Esophagus squamous epithelium (tissue), 5 donors: ENCODE data around the gene TMEM38A. TPM values are rescaled to one million over a fixed set of nuclear protein-coding genes. Genes with fewer than 3 reads are reported as not detected.
"Not testable (repeated sequence)": the region's sequence is repeated elsewhere in the genome, so short reads cannot be mapped to it uniquely, and the experiment has no call there.

Experiments
- DNase-seq: peaks from one replicate; lab custom pipeline; 2025; lab: John Stamatoyannopoulos, UW
- H3K27ac ChIP-seq, 4 donors: fragments of 200-600 bp; sonication (generic); one replicate each; pipeline ENCODE4 v1.5.1; 2016 to 2019; ENCODE audit warnings: mild to moderate bottlenecking in 1 of 4
- H3K27me3 ChIP-seq, 4 donors: fragments of 200-600 bp; sonication (generic); 1 replicate in 3 of 4; 2 replicates in 1 of 4; pipeline versions ENCODE4 v1.5.1 to v1.6.0; 2017 to 2021; ENCODE audit warnings: antibody characterized with exemption in 1 of 4
- H3K36me3 ChIP-seq, 3 donors: fragments of 200-600 bp; sonication (generic); one replicate each; pipeline ENCODE4 v1.5.1; 2016 to 2019
- H3K4me1 ChIP-seq, 3 donors: fragments of 200-600 bp; sonication (generic); one replicate each; pipeline ENCODE4 v1.5.1; 2017 to 2019
- H3K4me3 ChIP-seq, 4 donors: fragments of 200-600 bp; sonication (generic); 1 replicate in 3 of 4; 2 replicates in 1 of 4; pipeline ENCODE4 v1.5.1; 2016 to 2019; ENCODE audit warnings: mild to moderate bottlenecking in 2 of 4, moderate library complexity in 1 of 4
- H3K9me3 ChIP-seq, 3 donors: fragments of 200-600 bp; sonication (generic); one replicate each; pipeline ENCODE4 v1.5.1; 2016 to 2019
- POLR2A ChIP-seq, 4 donors: fragments of 450-650 bp; IDR thresholded peaks; one replicate each; pipeline ENCODE4 v1.6.1; 2017; ENCODE audit warnings: antibody characterized with exemption in 4 of 4, mild to moderate bottlenecking in 4 of 4, moderate library complexity in 3 of 4
- WGBS, 2 donors: methylation state at CpG; one replicate each; pipeline ENCODE4 v1.1.5; 2018; 5-methylcytosine and 5-hydroxymethylcytosine counted together
- intact Hi-C: fragments of 100-400 bp; cut with DNase I; formaldehyde crosslinking; loops from one replicate; pipeline ENCODE4 v1.15.0; 2022
- total RNA-seq, 4 donors: library from RNA; depleted of rRNA; stranded (reverse); fragments of >200 nt; gene quantifications; one replicate each; pipeline ENCODE4 v1.1.0, GENCODE V29; 2016
- TF ChIP-seq, protein P1 (sequence below), 6 experiments: fragments of 450-650 bp in 4 of 6; fragments of 200-600 bp in 2 of 6; sonication (generic) in 2 of 6; IDR thresholded peaks; one replicate each; pipeline ENCODE4 v1.5.1; 2016 to 2019; ENCODE audit warnings: antibody characterized with exemption in 6 of 6, mild to moderate bottlenecking in 4 of 6, moderate library complexity in 4 of 6
- donor health status: DM: yes; HTN: yes; CAD: no.

Gene TMEM38A
- total RNA-seq, 4 donors from 2014 or later = 2.0 to 5.6 (median 2.7) TPM

DNA sequence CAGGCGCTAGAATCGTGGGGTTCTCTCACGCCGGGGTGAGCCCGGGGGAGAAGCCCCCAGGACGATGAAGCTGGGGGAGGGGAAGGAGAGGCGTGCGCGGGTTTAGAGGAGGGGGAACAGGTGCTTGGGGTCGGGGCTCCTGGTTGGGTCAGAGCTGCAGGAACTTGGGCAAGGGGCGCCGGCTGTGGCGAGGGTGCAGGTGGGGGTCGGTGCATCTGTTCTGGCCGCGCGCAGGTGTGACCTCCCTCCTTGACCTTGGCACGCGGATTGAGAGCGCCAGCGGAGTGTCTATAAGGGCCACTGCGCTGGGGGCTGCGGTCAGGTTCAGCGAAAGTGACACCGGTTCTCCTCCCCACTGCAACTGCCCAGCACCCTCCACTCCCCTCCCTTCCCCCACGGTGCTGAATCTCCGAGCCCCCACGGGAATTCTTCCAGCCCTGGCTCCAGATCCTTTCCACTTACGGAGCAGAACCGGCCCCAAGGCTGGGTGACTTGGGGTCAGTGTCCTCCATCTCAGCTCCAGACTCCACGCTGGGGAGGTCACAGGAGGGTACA is 618 bp downstream of the TMEM38A start:
- H3K36me3 ChIP-seq = peaks cover 4 to 23% (median 15%) of the 10 kb centered on the region in 3 donors
- intact Hi-C loops = no loop called here
- H3K27me3 ChIP-seq = no peaks in the 10 kb centered on the region
- peak overlapping the region; percentile 57 to 91 (median 82) for H3K4me3 ChIP-seq
- 2 to 3% methylated on average over 6 to 24 of the region's 31 CpGs for WGBS, 2 donors
- no peak for TF ChIP-seq POLR2A (IDR thresholded peaks at IDR 0.05)
- TF ChIP-seq, protein P1, sequence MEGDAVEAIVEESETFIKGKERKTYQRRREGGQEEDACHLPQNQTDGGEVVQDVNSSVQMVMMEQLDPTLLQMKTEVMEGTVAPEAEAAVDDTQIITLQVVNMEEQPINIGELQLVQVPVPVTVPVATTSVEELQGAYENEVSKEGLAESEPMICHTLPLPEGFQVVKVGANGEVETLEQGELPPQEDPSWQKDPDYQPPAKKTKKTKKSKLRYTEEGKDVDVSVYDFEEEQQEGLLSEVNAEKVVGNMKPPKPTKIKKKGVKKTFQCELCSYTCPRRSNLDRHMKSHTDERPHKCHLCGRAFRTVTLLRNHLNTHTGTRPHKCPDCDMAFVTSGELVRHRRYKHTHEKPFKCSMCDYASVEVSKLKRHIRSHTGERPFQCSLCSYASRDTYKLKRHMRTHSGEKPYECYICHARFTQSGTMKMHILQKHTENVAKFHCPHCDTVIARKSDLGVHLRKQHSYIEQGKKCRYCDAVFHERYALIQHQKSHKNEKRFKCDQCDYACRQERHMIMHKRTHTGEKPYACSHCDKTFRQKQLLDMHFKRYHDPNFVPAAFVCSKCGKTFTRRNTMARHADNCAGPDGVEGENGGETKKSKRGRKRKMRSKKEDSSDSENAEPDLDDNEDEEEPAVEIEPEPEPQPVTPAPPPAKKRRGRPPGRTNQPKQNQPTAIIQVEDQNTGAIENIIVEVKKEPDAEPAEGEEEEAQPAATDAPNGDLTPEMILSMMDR (IDR thresholded peaks at IDR 0.05) = no peak
- no peaks in the 10 kb centered on the region for H3K9me3 ChIP-seq
- DNase-seq = no peak
- H3K4me1 ChIP-seq = peaks cover 17 to 48% (median 22%) of the 10 kb centered on the region in 3 donors
- peak overlapping the region; percentile 76 to 96 (median 90) for H3K27ac ChIP-seq

DNA sequence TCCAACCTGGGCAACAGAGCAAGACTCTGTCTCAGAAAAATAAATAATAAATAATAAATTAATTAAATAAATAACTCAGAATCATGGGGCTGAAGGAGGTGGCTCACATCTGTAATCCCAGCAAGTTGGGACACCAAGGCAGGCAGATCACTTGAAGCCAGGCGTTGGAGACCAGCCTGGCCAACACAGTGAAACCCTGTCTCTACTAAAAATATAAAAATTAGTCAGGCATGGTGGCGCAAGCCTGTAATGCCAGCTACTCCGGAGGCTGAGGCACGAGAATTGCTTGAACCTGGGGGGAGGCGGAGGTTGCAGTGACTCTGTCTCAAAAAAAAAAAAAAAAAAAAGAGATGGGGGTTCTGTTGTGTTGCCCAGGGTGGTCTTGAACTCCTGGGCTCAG is 7.2 kb downstream of the TMEM38A start:
- no peaks in the 10 kb centered on the region for H3K36me3 ChIP-seq
- intact Hi-C loops = no loop called here
- no peak overlapping the region for H3K27ac ChIP-seq
- H3K4me1 ChIP-seq = no peaks in the 10 kb centered on the region
- no peak for DNase-seq
- H3K9me3 ChIP-seq = no peaks in the 10 kb centered on the region
- WGBS, 2 donors = 73 to 89% methylated on average over 4 to 5 of the region's 5 CpGs
- TF ChIP-seq, protein P1 (IDR thresholded peaks at IDR 0.05) = no peak
- TF ChIP-seq POLR2A (IDR thresholded peaks at IDR 0.05) = no peak
- H3K27me3 ChIP-seq = no peaks in the 10 kb centered on the region
- no peak overlapping the region for H3K4me3 ChIP-seq

DNA sequence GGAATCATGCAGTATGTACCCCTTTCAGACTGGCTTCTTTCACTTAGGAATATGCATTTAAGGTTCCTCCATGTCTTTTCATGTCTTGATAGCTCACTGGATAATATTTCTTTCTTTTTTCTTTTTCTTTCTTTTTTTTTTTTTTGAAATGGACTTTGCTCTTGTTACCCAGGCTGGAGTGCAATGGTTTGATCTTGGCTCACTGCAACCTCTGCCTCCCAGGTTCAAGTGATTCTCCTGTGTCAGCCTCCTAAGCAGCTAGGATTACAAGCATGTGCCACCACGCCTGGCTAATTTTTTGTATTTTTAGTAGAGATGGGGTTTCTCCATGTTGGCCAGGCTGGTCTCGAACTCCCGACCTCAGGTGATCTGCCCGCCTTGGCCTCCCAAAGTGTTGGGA is 7.8 kb downstream of the TMEM38A start:
- H3K4me3 ChIP-seq, H3K27me3 ChIP-seq, H3K4me1 ChIP-seq, H3K27ac ChIP-seq, H3K36me3 ChIP-seq, H3K9me3 ChIP-seq, intact Hi-C loops, DNase-seq: not testable (repeated sequence)
- WGBS, 2 donors = 94 to 96% methylated on average over 4 of the region's 4 CpGs

DNA sequence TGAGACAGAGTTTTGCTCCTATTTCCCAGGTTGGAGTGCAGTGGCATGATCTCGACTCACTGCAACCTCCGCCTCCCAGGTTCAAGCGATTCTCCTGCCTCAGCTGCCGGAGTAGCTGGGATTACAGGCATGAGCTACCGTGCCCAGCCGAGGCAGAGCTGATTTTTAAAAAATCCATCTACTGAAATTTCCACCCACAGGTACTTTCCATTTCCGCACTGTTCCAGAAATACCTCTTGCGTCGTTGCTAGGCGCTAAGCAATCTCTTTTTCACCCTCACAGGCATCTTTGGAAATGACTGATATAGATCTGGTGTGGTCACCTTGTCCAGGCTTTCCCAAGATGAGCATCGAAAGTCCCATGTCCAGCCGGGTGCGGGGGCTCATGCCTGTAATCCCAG is 9.4 kb downstream of the TMEM38A start:
- no peaks in the 10 kb centered on the region for H3K27me3 ChIP-seq
- H3K4me1 ChIP-seq = no peaks in the 10 kb centered on the region
- H3K27ac ChIP-seq = no peak overlapping the region
- H3K9me3 ChIP-seq = no peaks in the 10 kb centered on the region
- no peaks in the 10 kb centered on the region for H3K36me3 ChIP-seq
- WGBS, 2 donors = 97 to 98% methylated on average over 11 to 12 of the region's 13 CpGs
- no peak for DNase-seq
- no peak for TF ChIP-seq POLR2A (IDR thresholded peaks at IDR 0.05)
- TF ChIP-seq, protein P1 (IDR thresholded peaks at IDR 0.05) = no peak
- intact Hi-C loops = no loop called here
- H3K4me3 ChIP-seq = no peak overlapping the region

DNA sequence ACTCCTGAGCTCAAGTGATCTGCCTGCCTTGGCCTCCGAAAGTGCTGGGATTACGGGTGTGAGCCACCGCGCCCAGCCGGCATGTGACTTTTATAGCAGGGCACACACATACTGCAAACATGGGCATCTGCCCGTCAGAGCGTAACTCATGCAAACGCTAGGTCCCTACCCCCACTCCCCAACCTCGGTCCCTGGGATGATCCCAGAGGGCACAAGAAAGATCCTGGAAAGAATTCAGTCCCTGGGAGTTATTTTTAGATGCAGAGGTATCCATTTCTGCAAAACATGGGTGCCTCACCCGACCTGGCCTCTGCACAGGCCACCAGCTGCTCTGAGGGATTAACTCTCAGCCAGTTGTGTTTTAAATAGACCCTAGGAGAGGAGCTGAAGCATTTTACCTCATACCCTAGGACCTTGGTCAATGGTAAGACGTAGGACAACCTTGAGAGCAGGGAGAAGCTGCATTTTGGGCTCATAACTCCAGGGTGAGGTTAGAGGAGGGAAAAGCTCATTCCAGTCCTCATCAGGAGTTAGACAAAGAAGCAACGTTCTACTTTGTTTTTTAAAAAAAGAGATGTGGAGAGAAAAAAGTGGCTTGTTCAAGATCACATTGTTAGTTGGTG is 10.8 kb downstream of the TMEM38A start:
- Histone ChIP-seq H3K4me1 (no peaks in the 10 kb centered on the region), H3K4me3 (no peak overlapping the region), H3K9me3 (no peaks in the 10 kb centered on the region), H3K36me3 (no peaks in the 10 kb centered on the region), H3K27ac (no peak overlapping the region), H3K27me3 (no peaks in the 10 kb centered on the region)
- TF ChIP-seq, protein P1 (IDR thresholded peaks at IDR 0.05) = no peak
- TF ChIP-seq POLR2A (IDR thresholded peaks at IDR 0.05) = no peak
- no peak for DNase-seq
- 77 to 93% methylated on average over 1 to 11 of the region's 12 CpGs for WGBS, 2 donors
- intact Hi-C loops = no loop called here
